HEK293 (cell line): ENCODE results near the gene FRMD4A.

ENCODE experiments used
- BCL11A ChIP-seq: fragments of 450-650 bp; formaldehyde crosslinking; IDR thresholded peaks from 2 replicates; pipeline ENCODE4 v1.5.1; 2016; ENCODE audit warnings: low read depth, missing biosample characterization, missing genetic modification characterization
- CTCF ChIP-seq: fragments of 450-650 bp; formaldehyde crosslinking; IDR thresholded peaks from 2 replicates; pipeline ENCODE4 v1.5.1; 2016; ENCODE audit warnings: missing biosample characterization, missing genetic modification characterization
- HOXD13 ChIP-seq: sonication (generic); formaldehyde crosslinking; IDR thresholded peaks from 2 replicates; pipeline ENCODE4 v1.8.0; 2022; ENCODE audit warnings: missing genetic modification reagents, borderline replicate concordance
- PRDM2 ChIP-seq: fragments of 450-650 bp; formaldehyde crosslinking; IDR thresholded peaks from 2 replicates; pipeline ENCODE4 v1.5.1; 2016; ENCODE audit warnings: missing biosample characterization, missing genetic modification characterization, borderline replicate concordance
- REST ChIP-seq: fragments of 450-650 bp; formaldehyde crosslinking; IDR thresholded peaks from 2 replicates; pipeline ENCODE4 v1.5.1; 2016; ENCODE audit warnings: missing biosample characterization, missing genetic modification characterization
- SETDB1 ChIP-seq: IDR thresholded peaks from one replicate; pipeline ENCODE4 v1.6.1; 2017; ENCODE audit warnings: mild to moderate bottlenecking, low read length, moderate library complexity, mixed read lengths; ENCODE audit not compliant: insufficient read length
- YY1 ChIP-seq: fragments of 450-650 bp; formaldehyde crosslinking; IDR thresholded peaks from 2 replicates; pipeline ENCODE4 v1.5.1; 2018; ENCODE audit warnings: missing biosample characterization, missing genetic modification characterization
- YY2 ChIP-seq: fragments of 450-650 bp; formaldehyde crosslinking; IDR thresholded peaks from 2 replicates; pipeline ENCODE4 v1.5.1; 2016; ENCODE audit warnings: missing biosample characterization, missing genetic modification characterization
- ZBTB17 ChIP-seq: fragments of 450-650 bp; formaldehyde crosslinking; IDR thresholded peaks from 2 replicates; pipeline ENCODE4 v1.5.1; 2016; ENCODE audit warnings: missing biosample characterization, missing genetic modification characterization
- ZBTB21 ChIP-seq: fragments of 450-650 bp; formaldehyde crosslinking; IDR thresholded peaks from 2 replicates; pipeline ENCODE4 v1.5.1; 2017; ENCODE audit warnings: missing biosample characterization, missing genetic modification characterization
- ZBTB6 ChIP-seq: fragments of 450-650 bp; formaldehyde crosslinking; IDR thresholded peaks from 2 replicates; pipeline ENCODE4 v1.5.1; 2017; ENCODE audit warnings: missing biosample characterization, missing genetic modification characterization
- ZBTB7A ChIP-seq: fragments of 450-650 bp; formaldehyde crosslinking; IDR thresholded peaks from 2 replicates; pipeline ENCODE4 v1.5.1; 2016; ENCODE audit warnings: low read depth, missing biosample characterization, missing genetic modification characterization
- ZNF571 ChIP-seq: fragments of 450-650 bp; formaldehyde crosslinking; IDR thresholded peaks from 2 replicates; pipeline ENCODE4 v1.5.0; 2017; ENCODE audit warnings: missing biosample characterization, missing genetic modification characterization

GRCh38 chr10:14191871-14192270, 138.9 kb downstream of the FRMD4A start:
- no peak for TF ChIP-seq HOXD13 (CRISPR knock-in tag)
- TF ChIP-seq CTCF (tag by site-specific recombination): no peak
- TF ChIP-seq ZBTB17: no peak
- no peak for TF ChIP-seq ZNF571 (tag by site-specific recombination)
- no peak for TF ChIP-seq SETDB1
- no peak for TF ChIP-seq YY1
- no peak for TF ChIP-seq ZBTB6 (tag by site-specific recombination)
- TF ChIP-seq REST: no peak
- TF ChIP-seq ZBTB21 (tag by site-specific recombination): no peak
- TF ChIP-seq YY2 (tag by site-specific recombination): no peak
- no peak for TF ChIP-seq ZBTB7A
- TF ChIP-seq PRDM2 (tag by site-specific recombination): no peak
- no peak for TF ChIP-seq BCL11A (tag by site-specific recombination)
